GM21723 (cell line): Measurements from ENCODE around the gene WNT8B.
A peak's percentile ranks its signal among the peaks of the same experiment; 100 is the strongest.

ENCODE experiments used
- ATAC-seq: cut with Tn5 transposase; IDR thresholded peaks from one replicate; pipeline ENCODE4 v1.9.1; 2021; ENCODE audit warnings: mild to moderate bottlenecking, moderate library complexity; ENCODE audit not compliant: unreplicated experiment

WNT8B gene

DNA sequence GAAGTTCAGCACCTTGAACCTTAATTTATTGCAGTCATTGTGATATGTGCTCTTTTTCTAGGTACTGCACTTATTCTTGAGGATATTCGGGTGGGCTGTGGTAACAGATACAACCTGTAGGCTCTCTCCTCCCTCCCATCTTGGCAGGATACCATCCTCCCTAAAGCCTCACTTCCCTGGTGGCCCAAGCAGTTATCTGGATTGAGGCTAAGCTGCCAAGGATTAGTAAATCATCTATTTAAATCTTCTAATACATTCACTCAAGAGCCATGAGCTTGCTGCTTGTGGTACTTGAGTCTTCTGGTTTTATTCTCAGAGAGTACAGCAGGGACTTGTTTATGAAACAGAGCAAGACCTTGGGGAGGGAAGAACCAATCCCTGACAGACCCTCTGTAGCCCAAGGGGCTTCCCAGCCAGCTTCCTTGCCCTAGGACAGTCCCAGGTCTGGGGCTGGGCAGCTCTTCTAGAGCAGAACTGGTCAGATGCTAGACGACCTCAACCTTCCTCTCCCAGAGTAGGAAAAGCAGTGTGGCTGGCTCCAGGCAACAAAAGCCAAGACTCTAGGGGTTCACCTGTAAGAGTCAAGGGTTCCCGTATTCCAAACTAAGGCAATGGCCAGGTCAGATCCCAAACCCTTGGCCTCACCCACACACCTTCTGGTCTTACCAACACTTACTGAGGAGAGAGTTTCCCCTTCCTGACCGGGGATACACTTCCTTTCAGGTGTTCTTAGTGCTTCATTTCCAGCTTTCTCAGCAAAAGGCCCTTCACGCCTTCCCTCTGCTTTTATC is 21.3 kb downstream of the WNT8B start:
- no peak for ATAC-seq

DNA sequence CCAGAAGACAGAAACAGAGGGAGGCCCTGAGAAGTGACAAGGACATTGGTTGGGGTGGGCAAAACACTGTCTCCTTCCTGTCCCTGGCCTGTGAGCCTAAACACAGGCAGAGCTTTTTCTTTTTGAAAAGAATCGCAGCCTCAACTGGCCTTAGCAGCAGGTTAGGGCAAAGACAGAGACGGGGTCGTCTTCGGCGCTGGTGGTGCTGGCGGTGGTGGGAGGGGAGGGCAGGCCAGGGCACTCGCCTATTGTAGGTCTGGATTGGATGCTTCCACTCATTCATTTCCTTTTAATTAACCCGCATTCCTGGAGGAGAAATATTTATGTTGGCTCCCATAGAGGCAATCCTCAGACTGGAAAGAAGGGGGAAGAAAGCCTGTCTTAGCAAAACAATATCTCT is 22.6 kb downstream of the WNT8B start:
- ATAC-seq, result no peak

DNA sequence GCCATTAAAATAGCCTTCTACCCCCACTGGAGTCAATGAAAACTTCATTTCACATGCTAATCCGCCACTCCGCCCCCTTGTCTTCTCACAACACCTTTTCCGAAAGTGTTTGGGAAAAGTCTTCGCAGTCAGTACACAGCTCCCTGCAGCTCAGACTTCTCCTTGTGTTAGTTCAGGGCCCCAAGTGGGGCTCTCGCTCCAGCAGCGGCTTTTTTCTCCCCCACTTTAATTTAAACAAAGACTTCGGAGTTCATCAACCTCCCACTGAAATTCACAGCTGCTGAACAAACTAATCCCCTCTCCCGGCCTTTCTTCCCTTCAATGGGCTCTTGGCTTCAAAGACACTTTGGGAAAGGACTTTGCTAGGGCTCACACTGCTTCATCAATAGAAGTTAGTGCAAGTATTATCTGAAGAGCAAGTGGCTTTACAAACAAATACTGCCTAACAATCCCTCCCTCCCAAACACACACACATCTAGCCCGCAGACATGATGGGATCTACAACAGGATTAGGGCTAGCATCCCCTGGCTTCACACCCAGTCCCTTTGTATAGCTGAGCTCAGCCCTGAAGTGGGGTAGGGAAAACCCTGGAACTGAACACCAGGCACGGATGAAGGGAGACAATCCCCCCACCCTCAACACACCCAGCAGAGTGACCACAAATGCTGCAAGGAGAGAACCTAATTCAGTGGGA is 23.1 kb downstream of the WNT8B start:
- ATAC-seq, result no peak

DNA sequence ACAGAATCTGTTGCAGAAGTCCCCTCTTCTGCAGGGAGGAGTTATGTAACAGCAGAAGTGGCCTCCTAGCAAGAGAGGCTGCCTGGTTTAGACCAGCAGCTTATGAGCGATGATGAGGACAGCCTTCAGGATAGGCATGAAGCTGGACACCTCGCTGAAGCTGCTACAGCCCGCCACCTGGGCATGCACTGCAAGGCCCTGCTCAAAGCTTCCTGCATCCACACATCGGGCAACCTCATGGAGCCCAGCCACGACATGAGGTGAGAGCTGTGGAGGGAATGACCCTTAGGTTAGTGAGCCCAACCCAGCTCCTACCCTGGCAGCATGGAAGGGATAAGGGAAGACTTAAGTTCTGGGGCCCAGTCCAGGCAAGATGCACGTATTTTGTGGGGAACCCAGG is 24.7 kb downstream of the WNT8B start:
- ATAC-seq, result no peak

DNA sequence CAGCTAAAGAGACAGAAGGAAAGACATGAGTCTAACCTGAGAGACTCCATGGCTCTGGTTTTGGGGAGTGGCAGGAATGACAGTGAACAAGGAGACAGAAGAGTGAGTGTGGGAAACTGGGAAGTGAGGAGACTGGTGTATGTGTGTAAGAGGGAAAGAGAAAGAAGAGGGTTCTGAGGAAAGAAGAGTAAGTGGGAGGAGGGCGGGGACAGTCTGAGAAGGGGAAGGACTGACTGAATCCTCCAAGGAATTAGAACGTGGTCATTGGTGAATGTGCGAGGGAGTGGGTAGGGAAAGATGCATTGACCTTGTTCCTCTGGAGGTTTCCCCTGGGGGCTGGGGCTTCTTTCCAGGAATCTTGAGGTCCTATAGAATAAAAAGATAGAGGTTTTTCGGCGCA is 26.6 kb downstream of the WNT8B start:
- ATAC-seq, result no peak

DNA sequence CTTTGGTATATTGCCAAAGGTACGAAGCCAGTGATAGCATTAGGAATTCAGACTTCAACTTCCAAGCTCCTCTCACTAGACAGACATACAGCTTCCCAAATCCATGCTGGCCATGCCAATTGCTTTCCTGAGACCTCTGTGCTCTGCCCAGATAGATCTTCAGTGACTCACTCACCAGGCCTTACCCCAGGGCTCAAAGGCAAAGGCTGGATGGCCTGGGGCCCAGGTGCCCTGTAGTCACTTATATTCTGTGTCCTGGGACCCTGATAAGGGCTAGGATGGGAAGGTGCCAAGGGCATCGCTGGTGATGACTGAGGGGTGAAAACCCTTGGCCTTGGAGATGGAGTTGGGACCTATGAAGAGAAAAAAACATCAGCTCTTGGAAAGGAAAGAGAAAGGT is 27.7 kb downstream of the WNT8B start:
- no peak for ATAC-seq

DNA sequence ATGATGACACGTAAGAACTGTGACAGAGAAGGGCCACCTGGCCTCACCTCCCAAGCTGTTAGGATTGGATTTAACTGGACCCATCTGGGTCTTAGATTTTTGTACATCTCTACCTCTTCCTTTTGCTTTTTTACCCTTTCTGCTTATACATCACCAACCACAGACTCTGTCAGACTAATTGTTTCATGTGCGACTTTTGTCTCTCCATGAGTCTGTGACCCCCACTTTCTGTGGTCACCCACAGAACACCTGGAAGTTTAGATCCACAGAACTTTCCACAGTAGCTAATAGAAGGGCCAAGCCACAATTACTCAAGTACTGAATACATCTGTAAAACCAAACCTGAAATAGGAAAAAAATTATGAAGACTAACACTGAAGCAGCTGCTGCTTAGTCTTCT is 33.8 kb downstream of the WNT8B start:
- ATAC-seq, result no peak

DNA sequence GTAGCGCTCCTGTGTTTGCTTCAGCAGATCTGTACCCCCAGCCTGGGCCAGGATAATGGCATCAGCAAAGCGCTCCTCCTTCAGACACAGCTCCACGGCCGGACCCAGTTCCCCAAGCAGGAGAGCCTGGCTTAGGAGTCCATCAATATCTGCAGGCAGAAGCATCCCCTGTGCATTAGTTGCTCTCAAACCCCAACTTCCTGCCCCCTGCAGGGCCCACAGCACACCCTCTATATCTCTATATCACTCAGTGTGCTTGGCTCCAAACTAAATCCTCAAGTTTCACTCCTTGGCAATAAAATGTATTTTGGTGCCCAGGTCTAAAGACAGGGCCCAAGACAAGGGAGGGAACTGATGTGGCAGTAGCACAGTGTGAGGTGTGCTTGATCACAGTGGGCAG is 35.2 kb downstream of the WNT8B start:
- ATAC-seq, result no peak

DNA sequence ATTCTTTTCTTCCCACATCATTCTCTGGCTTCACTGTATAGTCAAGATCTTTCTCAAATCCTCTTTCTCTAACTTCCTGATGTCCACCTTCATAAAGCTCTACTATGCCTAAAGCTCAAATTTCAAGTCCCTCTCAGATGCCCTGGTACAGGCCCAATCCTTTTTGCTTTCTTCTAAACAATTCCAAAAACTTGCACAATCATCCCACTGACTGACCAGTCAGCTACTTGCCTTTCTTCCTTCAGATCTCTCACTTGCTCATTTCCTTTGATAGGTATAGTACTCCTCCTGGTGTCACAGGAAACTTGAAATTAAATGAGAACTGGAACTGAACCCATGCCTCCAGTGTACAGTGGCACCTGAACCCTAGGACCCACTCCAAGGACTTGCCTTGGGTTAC is 38.6 kb downstream of the WNT8B start:
- no peak for ATAC-seq

DNA sequence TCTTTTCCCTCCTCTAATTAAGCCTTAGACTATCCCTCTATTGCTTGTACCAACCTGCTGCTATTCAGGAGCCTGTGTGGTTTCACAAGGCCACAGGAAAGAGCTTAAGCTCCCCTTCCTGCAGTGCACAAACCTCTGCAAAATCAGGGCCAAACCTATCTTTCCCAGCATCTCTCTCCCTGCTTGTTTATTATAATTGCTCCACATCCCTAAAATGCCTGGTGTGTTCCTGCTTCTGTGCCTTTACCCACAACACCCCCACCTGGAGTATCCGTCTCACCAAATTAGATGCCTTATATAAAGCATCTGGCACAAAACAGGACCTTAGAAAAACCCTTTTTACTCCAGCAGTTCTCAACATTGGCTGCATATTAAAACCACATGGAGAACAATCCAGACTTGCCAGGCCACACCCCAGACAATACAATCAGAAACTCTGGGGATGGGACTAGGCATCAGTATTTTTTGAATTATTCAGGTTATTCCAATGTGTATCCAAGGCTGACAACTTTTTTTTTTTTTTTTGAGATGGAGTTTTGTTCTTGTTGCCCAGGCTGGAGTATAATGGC is 40.2 kb downstream of the WNT8B start:
- no peak for ATAC-seq

DNA sequence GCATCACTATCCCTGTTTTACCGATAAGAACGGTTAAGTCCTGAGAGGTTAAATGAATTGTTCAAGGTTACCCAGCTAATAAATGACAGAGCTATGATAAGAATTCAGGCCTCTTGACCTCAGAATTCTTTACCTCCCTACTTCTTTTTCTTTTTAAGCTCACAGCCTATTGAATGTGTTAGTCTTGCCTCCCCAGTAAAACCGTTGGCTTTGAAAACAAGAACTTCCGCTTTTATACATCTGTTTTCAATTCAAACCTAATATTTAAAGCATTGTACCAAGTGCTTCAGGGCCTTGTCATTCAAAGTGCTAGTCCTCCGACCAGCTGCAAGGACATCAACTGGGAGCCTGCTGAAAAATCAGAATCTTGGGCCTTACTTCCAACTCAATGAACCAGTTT is 41.3 kb downstream of the WNT8B start:
- ATAC-seq, result no peak

DNA sequence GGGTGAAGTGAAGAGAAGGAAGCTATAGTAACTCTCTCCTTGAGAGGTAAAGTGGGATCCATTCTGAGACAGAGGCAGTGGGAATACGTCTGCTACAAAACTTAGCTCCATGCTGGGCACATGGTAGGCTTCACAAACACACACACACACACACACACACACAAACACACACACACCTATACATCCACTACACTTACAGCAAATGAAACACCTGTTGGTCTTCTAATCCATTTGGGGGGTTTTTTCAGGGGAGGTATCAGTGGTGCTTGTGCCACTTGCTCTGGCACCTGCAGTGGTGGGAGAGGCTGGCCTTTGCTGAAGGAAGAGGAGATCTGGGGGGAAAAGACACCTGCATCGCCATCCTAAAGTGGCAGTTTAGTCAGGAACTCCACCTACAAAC is 42.4 kb downstream of the WNT8B start:
- ATAC-seq, result no peak

DNA sequence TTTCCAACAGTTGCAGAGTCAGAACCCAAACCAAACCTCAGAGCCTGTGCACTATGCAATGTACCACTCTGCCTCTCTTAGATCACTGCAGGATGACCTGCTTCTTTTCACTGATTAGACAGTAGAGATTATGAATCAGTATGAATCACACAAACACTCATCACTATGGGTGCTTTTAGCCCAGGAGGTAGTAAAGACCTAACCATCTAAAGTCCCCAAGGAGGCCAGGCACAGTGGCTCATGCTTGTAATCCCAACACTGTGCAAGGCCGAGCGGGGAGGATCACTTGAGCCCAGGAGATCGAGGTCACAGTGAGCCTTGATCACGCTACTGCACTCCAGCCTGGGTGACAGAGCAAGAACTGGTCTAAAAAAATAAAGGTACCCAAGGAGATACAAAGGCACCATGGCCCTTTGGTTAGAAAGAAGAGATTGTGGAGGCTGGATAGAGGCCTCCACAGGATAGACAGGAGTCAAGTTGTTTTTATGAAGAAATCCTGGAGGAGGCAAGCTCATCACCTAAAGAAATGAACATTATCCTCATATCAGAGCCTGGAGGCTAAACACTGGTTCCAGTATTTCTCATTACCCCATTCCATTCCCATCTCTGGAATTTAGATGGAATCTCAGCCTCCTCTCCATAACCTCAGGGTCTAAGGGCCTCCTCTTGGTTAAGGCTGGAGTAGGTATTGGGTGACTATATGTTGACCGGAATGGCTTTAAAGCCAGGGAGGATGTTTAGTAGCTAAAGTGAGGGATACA is 44.0 kb downstream of the WNT8B start:
- ATAC-seq, result no peak

DNA sequence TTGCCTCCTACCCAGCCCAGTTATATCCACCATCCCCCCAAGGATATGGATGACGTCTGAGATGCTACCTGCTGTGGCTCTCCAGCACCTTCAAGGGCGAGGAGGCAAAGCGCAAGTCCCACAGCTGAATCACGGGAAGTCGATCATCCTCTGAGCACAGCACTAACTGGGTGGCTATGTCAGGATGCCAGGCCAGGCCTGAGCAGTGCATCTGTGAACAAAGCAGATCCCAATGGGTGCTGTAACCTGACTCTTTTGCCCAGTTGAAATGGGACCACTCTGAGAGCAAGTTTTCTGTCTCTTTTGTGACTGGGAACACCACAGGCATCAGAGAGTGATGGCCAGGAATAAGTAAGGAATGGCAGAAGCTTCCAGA is 44.5 kb downstream of the WNT8B start:
- ATAC-seq, result no peak

DNA sequence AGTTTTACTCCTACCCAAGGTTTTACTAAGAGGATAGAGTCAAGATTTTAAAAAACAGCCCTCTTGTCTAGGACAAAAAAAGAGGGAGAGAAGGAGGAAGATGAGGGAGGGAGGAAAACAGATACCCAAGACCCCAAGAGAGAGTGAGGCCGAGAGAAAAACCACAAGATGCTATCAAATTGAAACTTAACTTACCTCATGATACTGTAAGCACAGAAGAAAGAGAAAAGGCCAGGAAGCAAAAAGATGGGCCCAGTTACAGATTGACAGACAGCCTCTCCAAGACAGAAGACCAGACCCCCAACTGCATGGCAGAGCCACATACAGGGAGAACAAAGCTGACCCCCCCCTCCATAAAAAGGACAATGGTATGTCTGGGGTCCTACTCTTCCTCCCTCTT is 45.5 kb downstream of the WNT8B start:
- ATAC-seq, result no peak

DNA sequence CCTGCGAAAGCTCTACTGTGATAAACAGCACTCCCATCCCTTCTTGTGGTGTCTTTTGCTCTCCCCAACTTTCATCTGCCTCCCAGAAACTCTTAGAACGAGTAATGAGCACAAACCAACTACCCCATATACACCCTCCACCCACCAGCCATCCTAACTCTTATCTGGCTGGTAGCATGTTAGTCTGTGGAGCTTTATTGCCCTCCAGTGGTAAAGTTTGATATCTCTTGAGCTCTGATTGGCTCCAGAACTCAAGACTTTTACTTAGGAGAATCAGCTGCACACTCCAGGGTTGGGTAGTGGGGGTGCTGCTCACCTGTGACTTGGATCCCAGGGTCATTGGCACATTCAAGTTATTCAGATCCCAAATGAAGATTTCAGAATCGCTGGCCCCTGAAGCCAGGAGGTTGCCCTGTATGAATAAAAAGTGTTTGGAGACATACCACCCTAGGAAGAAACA is 45.9 kb downstream of the WNT8B start:
- no peak for ATAC-seq

DNA sequence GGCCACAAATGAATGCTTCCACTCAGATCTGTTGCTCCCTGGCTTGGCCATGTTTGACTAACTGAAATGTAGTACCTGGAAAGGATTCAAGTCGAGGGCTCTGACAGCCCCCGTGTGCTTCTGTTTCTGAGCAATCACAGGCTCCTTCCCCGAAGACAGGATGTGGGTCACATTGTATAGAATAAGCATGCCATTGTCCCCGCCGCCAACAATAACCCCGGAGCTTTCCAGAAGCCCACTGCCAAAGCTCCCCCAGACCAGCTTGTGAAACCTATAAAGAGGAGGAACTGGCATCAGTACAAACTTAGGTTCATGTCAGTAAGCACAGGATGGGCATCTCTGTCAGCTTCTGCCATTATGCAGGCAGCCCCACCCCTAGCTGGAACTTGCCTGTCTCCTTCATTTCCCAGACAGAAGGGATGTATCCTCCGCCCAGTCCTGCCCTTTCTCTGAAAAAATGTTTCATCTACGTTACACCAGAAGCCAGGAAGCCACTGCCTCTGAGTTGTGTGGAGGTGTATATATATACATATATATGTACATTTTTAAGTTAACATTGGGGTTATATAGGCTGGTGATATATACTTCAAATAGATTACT is 46.5 kb downstream of the WNT8B start:
- ATAC-seq, result no peak

DNA sequence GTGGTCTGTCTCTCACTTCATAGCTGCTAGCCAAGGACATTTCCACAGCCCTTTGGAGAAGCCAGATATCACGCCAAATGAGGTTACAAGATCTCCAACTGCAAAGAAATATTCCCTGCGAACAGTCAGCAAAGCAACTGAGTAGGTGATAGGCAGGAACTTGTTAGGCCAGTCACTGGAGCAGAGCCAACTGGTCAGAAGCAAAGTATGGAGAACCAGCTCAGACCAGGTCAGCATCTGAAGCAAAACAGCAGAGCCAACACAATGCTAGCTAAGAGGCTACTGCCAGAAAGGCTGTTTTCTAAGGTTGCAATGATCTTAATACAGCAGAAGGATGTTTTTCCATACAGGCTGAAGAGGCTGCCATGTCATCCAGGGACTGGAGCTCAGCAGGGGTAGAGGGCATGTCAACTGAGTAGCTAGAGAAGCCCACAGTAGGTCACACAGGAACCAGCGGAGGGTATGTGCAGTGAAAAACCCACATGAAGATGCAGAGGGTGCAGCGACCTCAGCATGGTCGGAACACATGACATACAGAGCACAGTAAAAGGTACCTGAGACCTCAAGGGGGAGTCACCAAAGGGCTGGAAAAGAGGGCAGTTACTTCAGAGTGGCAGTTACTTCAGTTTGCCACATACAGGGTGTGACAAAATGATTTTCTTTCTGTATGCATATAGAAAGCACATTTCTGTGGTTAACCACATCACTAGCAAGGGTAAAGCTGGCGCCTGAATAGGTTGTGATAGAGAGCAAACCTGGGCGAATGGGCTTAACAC is 47.9 kb downstream of the WNT8B start:
- ATAC-seq, result peak; percentile 63

DNA sequence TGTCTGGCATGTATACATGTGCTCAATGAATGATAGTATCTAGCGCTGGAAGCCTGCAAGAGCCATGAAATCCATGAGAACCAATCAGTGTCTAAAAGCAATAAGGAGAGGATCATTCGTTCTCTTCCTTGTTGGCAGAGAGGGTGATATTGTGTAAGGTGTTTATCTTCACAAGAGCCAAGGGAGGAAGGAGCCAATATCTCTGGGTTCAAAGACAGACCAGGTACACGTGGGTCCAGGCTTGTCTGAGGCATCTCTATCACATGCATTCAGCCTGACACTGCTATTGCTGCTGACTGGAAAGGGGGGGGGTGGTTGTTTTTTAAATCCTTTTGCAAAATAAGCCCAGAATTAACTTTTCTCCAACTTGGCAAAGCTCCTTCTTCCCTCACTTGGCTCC is 52.8 kb downstream of the WNT8B start:
- no peak for ATAC-seq

DNA sequence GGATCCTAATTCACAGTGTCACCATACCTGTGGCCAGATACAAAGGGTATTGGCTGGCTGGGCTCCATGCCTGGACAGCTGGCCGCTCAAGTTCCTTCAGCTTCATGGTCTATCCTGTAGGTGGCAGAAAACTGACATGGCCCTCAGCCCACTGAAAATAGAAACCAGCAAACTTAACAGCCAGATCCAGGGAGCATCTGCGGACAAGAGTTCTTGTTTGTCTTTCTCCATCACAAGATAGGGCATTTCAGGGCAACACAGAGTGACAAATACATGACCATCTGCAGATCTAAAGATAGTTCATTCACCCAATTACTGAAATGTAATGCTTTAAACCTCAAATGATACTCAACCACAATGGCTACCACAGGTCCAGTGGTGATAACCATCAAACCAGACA is 54.0 kb downstream of the WNT8B start:
- ATAC-seq, result no peak
